HG03442 (cell line): ENCODE data around the gene GGA3.

Experiments
- ATAC-seq: cut with Tn5 transposase; IDR thresholded peaks from one replicate; pipeline ENCODE4 v1.9.1; 2021; ENCODE audit warnings: mild to moderate bottlenecking, moderate library complexity; ENCODE audit not compliant: unreplicated experiment

Gene GGA3

GRCh38 chr17:75250009-75250471 is 11.4 kb downstream of the GGA3 start:
- peak; percentile 89 for ATAC-seq

- no peak for ATAC-seq
Measured at GRCh38 chr17:75249564-75249963, 11.8 kb downstream of the GGA3 start.

GRCh38 chr17:75246404-75246803 is 15.0 kb downstream of the GGA3 start:
- ATAC-seq, result no peak

GRCh38 chr17:75245011-75245410 is 16.4 kb downstream of the GGA3 start:
- no peak for ATAC-seq

GRCh38 chr17:75244133-75244866 is 17.1 kb downstream of the GGA3 start:
- no peak for ATAC-seq

GRCh38 chr17:75242461-75243042 is 18.9 kb downstream of the GGA3 start:
- ATAC-seq, result no peak

GRCh38 chr17:75241996-75242460 is 19.4 kb downstream of the GGA3 start:
- ATAC-seq, result no peak

- ATAC-seq, result no peak
Measured at GRCh38 chr17:75241502-75241901, 19.9 kb downstream of the GGA3 start.

- ATAC-seq, result no peak
Measured at GRCh38 chr17:75241143-75241430, 20.3 kb downstream of the GGA3 start.

- ATAC-seq, result no peak
Measured at GRCh38 chr17:75240394-75241142, 20.8 kb downstream of the GGA3 start.

GRCh38 chr17:75239778-75240393 is 21.5 kb downstream of the GGA3 start:
- no peak for ATAC-seq

- no peak for ATAC-seq
Measured at GRCh38 chr17:75239214-75239613, 22.2 kb downstream of the GGA3 start.

GRCh38 chr17:75238684-75239191 is 22.7 kb downstream of the GGA3 start:
- ATAC-seq, result no peak

- no peak for ATAC-seq
Measured at GRCh38 chr17:75238020-75238580, 23.3 kb downstream of the GGA3 start.

- no peak for ATAC-seq
Measured at GRCh38 chr17:75237100-75238014, 24.0 kb downstream of the GGA3 start.

- ATAC-seq, result no peak
Measured at GRCh38 chr17:75232786-75233185, 28.6 kb downstream of the GGA3 start.

GRCh38 chr17:75231741-75232464 is 29.5 kb downstream of the GGA3 start:
- no peak for ATAC-seq

- ATAC-seq, result no peak
Measured at GRCh38 chr17:75231071-75231470, 30.3 kb downstream of the GGA3 start.

GRCh38 chr17:75228847-75229246 is 32.6 kb downstream of the GGA3 start:
- ATAC-seq, result no peak
